Measurements from ENCODE around the gene TPMT.
"Not testable (repeated sequence)": the region's sequence is repeated elsewhere in the genome, so short reads cannot be mapped to it uniquely, and the experiment has no call there.

The TPMT gene

DNA sequence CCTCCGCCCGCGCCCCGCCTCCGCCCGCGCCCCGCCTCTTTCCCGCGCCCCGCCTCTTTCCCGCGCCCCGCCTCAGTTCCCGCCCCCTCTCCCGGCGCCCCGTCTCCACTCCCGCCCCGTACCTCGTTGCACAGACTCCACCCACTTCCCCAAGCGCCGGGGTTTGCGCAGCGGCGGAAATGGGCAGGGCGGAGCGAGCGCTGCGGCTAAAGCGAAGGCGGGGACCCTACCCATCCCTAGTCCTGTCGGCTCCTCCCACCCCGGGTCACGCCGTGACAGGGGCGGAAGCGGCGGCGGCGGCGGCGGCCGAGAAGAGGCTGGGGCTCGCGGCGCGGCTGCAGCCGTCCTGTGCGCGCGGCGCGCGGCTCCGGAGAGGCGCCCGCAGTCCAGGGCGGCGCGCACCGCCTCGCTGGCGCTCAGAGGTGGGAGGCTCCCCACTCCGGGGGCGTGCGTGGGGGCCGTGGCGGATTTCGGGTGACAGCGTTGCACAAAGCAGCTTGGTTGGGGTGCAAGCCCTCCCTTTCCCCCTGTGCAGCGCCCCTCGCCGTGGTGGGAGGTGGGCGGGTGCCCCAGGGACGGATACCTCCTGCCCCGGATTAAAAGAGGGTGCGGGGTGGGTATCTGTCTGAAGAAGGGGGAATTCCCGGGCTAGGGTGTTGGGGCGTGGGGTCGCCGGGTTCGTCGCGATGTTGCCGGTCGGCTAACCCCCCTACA is 430 bp upstream of the TPMT start, which contains the start of gene KDM1B:
KDM1B (plus strand) TSS at position 273 of the 714 bp plus-strand sequence. CDS start 4,474 bp downstream, outside the sequence.
- DNase-seq, result peak; percentile 98

DNA sequence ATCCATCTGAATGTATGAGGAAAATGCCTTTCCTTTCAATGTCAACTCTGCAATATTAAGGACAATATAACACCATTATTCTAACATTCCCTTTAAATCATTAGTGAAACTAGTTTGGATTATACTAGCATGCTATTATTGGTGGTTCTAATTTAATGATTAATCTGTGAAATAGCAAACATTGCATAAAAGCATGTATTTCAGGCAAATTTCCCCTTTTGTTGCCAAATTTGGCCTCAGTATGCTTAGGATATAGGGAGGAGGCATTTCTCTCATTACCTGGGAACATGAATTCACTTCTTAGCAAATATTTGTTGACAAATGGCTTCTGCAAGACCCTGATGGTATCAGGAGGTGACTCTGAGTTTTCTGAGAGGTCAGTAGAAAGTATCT is 1.6 kb downstream of the TPMT start:
- DNase-seq, result no peak

DNA sequence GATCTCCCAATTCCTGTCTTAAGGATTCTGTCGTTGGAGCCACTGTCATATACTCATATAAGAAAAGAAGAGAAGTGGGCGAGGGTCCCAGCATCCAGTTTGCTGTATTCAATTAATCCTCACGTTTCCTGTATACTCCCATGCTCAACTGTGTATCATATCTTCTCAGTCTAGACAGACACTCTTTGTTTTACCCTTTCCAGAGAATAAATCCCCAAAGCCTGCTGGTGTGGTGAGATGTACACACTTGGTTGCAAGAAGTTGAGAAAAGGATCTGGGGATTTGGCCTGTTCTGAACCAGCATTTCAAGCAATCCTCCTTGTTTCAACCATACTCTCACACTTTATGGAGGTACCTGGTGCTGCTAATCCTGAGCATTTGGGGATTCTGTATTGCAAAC is 3.1 kb downstream of the TPMT start:
- DNase-seq, result no peak

GRCh38 chr6:18151391-18151790 is 3.5 kb downstream of the TPMT start:
- DNase-seq, result not testable (repeated sequence)

GRCh38 chr6:18148304-18149025 is 6.4 kb downstream of the TPMT start:
- no peak for DNase-seq

DNA sequence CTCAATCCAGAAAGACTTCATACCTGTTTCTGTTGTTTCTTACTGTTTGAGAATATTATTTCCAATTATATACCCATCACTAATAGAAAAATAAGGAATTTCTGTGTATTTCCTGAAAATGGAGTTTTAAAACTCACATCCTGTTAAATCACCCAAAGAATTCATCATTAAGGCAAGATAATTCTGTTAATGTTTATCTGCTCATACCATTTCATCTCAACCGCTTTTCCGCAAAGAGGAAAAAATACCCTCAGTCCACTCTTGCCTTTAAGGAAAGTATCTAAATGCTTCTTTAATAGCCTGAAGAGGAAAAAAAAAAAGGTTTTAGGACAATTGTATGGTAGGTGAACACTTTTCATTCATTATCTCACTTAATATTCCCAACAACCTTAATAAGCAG is 7.3 kb downstream of the TPMT start:
- no peak for DNase-seq

GRCh38 chr6:18147160-18147559 is 7.7 kb downstream of the TPMT start:
- no peak for DNase-seq

DNA sequence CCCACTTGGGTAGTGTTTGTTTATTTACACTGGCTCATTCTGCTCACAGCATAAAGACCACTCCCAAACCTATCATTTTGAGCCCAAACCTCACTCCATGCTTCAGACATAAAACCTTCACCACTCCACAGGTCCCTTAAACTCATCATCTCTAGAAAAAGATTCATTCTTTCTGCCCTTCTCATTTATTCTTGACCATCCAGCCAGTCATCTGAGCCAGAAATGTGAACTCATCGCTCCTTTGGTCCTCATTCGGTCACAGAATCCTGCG is 12.4 kb downstream of the TPMT start:
- no peak for DNase-seq

DNA sequence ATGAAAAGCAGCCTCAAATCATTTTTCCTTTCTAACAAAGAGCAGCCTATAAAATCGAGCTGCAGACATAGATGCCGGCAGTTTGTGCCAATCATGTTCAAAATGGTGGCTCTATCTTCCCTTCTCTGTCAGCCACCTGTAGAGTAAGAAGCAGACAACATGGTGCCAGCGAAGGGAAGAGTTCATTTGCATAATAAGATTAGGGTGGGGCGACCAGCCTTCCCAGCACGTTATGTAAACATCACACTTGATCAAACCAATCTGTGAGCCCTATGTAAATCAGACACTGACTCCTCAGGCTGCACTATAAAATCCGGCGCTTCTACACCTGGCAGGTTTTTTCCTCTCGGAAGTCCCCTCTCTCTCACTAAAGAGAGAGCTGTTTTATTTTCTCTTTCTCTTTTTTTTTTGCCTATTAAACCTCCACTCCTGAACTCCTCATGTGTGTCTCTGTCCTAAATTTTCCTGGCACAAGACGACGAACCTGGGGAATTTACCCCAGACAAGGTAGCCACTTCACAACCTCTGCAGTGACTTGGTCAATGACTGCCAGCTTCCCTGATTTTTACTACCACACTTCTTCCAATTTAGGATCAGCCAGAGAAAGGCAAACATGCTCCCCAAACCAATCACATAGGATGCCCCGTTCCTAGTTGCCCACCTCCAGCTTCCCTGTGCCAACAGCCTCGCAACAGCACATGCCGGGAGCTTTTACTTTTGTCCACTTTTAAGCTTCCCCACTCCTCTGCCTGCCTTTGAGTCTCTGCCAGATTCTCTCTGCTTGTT is 12.9 kb downstream of the TPMT start:
- DNase-seq, result peak; percentile 90

- DNase-seq, result no peak
Observed at GRCh38 chr6:18139935-18140621, 14.8 kb downstream of the TPMT start.

GRCh38 chr6:18138906-18139305 is 16.0 kb downstream of the TPMT start:
- no peak for DNase-seq

DNA sequence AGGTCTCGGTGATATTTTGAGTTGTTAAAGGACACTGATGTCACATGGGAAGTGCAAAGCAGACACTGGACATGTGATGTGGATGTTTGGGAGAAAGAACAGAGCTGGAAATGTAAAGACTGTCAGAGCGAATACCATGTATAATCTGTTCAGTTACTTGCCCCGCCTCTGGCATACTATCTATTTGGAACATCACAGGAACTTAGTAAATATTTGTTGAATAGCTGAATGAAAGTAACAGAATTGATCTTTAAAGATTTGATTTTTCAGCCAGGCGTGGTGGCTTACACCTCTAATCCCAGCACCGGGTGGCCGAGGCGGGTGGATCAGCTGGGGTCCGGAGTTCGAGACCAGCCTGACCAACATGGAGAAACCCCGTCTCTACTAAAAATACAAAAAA is 18.6 kb downstream of the TPMT start:
- no peak for DNase-seq

- no peak for DNase-seq
Observed at GRCh38 chr6:18135171-18135570, 19.7 kb downstream of the TPMT start.

- DNase-seq, result no peak
Observed at GRCh38 chr6:18132346-18132745, 22.5 kb downstream of the TPMT start.

GRCh38 chr6:18126121-18126520 is 28.8 kb downstream of the TPMT start:
- no peak for DNase-seq

DNA sequence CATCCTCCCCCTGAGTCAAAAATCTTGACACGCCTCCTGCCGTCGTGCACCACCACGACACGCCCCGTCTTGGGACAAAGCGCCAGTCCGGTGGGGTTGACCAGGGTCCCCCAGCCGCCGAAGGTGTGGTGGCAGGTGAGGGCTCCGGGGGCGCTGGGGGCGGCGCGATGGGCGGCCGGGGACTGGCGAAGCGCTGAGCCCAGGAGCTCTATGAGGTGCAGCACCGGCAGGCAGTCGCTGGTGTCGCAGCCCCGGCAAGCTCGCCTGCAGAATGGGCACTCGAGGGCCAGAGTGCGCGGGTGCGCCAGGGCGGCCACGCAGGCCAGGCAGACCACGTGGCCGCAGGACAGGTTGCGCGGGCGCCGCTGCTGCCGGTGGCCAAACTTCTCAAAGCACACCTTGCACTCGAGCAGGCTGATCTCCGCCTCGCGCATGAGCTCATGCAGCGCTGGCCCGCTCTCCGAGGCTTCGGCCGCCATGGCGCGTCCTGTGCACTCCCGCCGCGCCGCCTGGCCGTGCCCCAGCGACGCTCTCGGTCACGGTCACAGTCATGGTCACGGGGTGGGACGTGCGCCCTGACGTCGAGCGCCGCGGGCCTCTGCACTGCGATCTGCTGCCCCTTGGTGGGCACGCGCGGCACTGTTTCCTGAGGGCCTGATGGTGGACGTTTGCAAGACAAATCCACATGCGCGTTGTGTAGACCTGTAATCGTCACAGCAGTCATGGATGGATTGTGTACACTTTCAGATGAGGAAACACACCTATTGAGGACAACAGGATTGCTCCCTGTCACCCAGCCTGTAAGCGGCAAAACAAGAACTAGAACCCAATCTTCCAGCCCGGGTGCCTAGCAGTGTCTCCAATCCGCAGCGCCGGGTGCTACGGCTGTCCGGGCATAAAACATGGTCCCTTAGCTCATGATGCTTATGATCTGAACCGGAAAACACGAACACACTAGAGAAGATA is 32.5 kb downstream of the TPMT start, which contains the start of gene NHLRC1:
NHLRC1 (minus strand) TSS at position 550 of the 966 bp plus-strand sequence; CDS start at position 479, 71 bp downstream.
- peak; percentile 86 for DNase-seq

- DNase-seq, result no peak
Observed at GRCh38 chr6:18121580-18122127, 33.2 kb downstream of the TPMT start.

- no peak for DNase-seq
Observed at GRCh38 chr6:18119236-18119635, 35.6 kb downstream of the TPMT start.

DNA sequence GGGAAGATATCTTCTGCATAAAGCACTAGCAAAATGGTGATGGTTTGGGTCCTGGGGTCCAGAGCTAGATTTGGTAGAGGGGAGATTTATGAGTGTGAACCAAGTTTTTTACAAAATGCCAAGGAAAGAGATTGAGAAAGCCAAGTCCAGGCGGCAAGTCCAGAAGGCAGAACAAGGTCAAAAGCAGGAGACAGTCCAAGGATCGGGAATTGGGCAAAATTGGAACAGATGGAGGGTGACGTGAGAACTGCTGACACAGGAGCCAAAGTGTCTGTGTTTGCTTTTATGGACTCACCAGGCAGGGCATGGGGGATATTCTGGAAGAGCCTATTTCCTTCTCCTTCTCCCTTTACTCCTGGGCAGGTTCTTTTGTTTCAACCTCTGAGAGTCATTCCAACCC is 36.5 kb downstream of the TPMT start:
- DNase-seq, result no peak

- no peak for DNase-seq
Observed at GRCh38 chr6:18117136-18117535, 37.7 kb downstream of the TPMT start.

GRCh38 chr6:18115356-18115755 is 39.5 kb downstream of the TPMT start:
- no peak for DNase-seq

DNA sequence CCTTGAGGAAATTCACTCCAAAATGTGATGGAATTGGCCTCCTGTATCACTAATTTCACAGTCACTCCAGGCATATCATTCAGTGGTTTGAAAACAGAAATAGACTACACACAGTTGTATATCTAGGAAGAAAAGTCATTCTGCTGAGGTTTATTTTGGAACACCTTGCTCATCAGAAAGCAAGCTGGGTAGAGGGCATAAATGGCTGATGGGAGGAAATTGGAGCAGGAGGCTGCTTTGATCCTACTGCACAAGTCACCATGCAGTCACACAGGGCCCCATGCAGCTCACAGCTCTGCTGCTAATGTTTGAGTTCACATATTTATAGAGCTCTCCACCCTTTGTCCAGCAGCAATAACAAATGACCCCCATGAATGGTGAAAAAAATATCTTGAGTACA is 44.7 kb downstream of the TPMT start:
- no peak for DNase-seq
